Posterior cingulate gyrus (tissue), 11 donors: ENCODE data around the gene SGCB.
"Not testable (repeated sequence)": the region's sequence is repeated elsewhere in the genome, so short reads cannot be mapped to it uniquely, and the experiment has no call there.

ENCODE experiments used
- DNase-seq, 10 donors: peaks; one replicate each; pipeline versions ENCODE4 v3.0.0 to v3.0.0-alpha.2; 2020 to 2021; ENCODE audit warnings: mixed read lengths in 3 of 10
- intact Hi-C: fragments of 100-400 bp; cut with DNase I; formaldehyde crosslinking; loops from one replicate; pipeline ENCODE4 v1.15.1; 2023

Gene SGCB

DNA sequence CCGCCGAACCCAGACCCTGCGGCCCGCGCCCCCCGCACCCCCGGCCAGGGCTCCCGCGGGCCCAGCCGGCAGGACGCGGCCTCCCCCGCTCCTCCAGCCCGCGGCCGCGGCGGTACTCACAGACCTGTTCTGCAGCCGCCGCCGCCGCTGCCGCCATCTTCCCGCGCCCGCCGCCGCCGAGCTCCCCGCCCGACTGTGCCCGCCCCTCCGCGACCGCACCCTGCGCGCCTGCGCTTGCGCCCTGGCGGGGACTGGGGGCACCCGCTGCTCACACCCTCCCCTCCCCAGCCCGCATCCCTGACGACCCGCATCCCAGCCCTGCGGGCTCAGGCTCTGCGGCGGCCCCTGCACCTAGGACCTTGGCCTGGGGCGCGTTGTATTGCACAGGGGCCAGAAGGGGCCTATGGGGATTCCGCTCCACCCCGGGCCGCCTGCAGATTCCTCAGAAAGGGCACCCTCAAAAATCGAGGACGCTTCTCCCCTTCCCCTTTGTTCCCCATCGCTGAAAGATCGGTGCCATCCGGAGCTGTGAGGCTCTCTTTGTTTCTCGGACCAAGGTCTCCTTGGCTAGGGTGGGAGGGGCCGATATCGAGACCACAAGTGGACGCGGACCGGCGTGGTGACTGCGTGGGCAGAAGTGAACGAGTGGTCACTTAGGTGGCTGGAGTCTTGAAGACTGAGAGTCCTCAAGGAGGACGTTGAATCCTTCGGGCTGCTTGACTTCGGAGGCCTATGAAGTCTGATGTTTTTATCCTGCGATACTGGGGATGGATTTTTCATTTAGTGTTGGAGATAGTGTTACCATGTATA lies at the start of gene SGCB:
Gene SGCB (minus strand): TSS at position 197 of the 810 bp plus-strand sequence. CDS start 40 bp downstream, at position 157.
- intact Hi-C loops = loop anchor here (5.0 kb wide), 1 partner anchor 196 kb away; the partner anchor contains the start of gene DCUN1D4
- DNase-seq = peak; percentile 71 to 98 (median 84)

GRCh38 chr4:52086425-52086824 lies 48.3 kb upstream of the SGCB start:
- intact Hi-C loops, DNase-seq: not testable (repeated sequence)

GRCh38 chr4:52081216-52081615 lies 43.1 kb upstream of the SGCB start:
- intact Hi-C loops = no loop called here

DNA sequence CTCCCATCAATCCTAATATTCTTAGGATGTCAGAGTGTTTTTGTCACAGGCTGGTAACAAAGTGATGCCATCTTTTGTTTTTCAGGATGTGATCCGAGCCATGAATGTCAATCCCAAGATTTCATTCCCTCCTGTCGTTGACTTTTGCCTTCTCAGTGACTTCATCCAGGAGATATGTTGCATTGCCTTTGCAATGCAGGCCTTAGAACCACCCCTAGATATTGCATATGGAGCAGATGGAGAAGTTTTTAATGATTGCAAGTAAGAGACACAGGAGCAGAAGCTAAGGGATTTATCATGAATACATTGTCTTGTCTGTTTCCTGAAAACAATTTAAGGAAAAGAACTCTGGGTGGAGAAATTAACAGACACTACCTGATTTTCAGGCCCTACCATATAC lies 41.6 kb upstream of the SGCB start:
- no peak for DNase-seq
- intact Hi-C loops = no loop called here

More at GRCh38 chr4:52081216-52081615, 43.1 kb upstream of the SGCB start:
- DNase-seq = no peak

DNA sequence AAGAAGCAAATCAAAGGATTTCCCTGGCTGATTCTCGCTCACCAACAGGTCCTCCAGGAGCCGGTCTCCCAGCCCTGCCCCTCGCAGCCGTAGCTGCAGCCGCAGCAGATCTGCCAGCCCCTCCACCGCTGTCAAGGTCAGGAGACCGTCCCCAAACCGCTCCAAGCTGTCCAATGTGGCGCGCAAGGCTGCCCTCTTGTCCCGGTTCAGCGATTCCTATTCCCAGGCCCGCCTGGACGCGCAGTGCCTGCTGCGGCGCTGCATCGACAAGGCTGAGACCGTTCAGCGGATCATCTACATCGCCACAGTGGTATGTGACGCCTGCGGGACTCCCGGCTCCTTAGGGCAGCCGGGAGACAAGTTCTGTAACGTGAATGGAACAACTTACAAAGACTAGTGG lies 38.6 kb upstream of the SGCB start:
- intact Hi-C loops = no loop called here
- peak in 9 of 10 donors; percentile 10 to 89 (median 30) for DNase-seq

DNA sequence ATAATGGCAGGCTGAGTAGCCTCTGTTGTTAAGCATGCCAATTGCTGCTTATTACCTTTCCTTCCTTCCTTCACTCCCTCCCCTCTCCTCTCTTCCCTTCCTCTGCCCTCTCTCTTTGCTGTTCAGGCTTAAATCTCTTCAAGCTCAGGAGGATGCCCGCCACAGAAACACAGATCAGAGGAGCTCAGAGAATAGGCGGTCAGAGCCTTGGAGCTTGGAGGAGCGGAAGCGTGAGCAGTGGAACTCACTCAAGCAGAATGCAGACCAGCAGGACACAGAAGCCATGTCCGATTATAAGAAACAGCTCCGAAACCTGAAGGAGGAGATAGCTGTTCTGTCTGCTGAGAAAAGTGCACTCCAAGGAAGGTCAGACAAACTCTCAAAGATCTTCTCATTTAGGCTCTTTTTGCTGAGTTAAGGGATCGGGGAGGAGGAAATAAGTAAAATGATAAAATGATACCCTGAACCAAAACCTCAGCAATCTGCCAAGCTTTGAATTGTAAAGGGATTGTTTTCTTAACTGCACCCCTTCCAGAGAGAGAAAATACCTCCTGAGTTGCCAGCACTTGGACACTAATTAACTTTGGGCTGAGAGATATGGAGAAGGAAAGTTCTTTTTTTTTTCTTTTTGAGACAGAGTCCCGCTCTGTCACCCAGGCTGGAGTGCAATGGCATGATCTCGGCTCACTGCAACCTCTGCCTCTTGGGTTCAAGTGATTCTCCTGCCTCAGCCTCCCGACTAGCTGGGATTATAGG lies 33.9 kb upstream of the SGCB start:
- intact Hi-C loops = no loop called here
- DNase-seq = no peak

DNA sequence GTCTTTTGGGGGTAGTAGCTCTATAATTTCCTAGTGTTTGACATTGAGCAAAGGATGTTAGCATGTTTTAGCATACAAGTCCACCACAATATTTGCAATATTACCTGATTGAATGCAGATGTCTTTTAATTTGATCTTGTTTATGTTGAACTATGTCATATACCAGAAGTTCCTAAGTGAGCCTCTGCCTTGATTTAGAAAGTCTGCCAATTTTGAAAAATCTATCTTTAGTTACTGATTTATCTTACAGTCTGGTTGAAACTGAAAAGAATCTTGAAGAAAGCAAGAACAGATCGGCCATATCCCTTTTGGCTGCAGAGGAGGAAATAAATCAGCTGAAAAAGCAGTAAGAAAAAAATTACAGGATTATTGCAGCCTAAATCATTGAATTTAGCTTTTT lies 31.5 kb upstream of the SGCB start:
- no peak for DNase-seq
- intact Hi-C loops = no loop called here

DNA sequence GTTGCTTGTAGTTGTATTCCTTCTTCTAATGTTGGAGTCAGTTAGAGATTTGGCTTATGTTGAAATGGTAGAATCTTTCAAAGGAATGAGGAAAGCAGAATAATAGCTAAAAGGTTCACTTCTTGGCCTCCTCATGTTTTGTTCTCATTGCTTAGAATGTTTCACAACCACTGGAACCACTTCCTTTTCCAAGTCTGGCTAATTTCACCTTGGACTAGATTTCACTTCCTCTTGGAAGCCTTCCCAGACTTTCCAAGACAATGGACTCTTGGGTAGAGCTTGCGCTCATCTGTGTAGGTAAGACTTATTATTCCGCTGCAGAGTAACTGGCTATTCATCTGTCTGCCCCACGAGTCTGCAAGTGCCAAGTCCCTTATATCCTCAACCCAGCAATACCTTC lies 21.3 kb upstream of the SGCB start:
- intact Hi-C loops = no loop called here
- DNase-seq = no peak

DNA sequence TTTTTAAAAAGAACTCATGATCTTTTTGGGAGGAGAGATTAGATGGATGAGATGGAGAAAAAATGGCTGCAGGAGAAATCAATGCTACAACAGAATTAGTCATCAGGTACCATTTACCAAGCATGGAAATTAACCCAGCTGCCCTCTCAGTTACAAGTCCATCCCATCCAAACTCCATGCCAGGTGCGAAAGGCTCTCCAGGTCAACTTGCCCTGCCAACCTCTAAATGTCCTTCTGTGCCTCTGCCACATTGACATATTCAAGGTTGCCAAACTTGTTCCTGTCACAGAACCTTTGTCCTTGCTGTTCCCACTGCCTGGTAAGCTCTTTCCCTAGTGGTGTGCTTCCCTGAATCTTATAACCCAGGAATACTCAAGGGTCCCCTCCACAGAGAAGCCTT lies 20.2 kb upstream of the SGCB start:
- DNase-seq = no peak
- intact Hi-C loops = no loop called here

DNA sequence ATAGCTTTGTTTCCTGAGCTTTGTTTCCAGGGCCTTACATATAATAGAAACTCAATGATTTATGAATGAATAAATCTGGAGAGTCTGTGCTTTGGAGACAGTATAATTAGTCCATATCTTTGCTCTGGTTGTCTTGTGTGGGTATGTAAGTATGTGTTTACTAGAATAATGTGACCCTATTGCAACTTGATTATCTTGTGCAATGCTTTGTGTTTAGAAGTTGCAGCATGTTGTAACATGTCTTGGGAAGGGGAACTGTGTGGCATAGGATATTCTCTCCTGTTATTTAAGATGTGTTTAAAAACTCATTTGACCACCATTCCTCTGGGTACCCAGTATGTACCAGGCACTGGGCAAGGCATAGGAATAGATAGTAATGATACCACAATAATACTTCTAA lies 19.1 kb upstream of the SGCB start:
- no peak for DNase-seq
- intact Hi-C loops = no loop called here

- DNase-seq = no peak
- intact Hi-C loops = no loop called here
Measured at GRCh38 chr4:52054254-52054653, 16.2 kb upstream of the SGCB start.

- intact Hi-C loops = no loop called here
- no peak for DNase-seq
Measured at GRCh38 chr4:52052475-52052780, 14.3 kb upstream of the SGCB start.

GRCh38 chr4:52051615-52052474 lies 13.7 kb upstream of the SGCB start:
- peak; percentile 14 to 91 (median 46) for DNase-seq
- intact Hi-C loops = no loop called here

GRCh38 chr4:52051213-52051614 lies 13.1 kb upstream of the SGCB start, which contains the start of gene SPATA18:
TSS of gene SPATA18 (plus strand) at chr4:52051304. CDS start at chr4:52051705, 401 bp downstream.
- intact Hi-C loops = no loop called here
- DNase-seq = peak in 3 of 10 donors; percentile 61 to 65 (median 63)

DNA sequence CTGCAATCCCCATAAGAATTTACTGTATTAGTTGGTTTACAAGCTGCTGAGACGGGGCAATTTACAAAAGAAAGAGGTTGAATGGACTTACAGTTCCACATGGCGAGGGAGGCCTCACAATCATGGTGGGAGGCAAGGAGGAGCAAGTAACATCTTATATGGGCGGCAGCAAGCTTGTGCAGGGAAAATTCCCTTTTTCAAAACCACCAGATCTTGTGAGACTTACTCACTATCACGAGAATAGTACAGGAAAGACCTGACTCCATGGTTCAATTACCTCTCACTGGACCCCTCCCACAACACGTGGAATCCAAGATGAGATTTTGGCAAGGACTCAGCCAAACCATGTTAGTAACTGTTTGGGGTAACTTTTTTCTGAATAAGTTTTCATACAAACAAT lies 11.2 kb upstream of the SGCB start:
- intact Hi-C loops = no loop called here
- DNase-seq = no peak

DNA sequence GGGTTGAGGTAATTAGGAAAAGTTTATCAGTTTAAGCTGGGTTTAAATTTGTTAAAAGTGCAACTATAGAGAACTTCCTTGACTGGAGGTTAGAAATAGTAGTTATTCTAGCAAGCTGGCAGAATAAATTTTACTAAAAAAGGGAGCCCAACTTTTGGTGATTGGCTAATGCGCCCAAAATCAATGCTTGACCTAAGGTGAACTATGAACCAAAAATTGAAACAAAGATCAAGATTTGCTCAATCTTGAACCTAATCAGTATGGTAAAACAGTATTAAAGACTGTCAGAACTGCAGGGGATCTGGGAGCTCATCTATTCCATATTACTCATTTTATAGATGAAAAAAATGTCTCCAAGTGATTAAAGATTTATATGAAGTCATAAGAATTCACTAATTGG lies 6.9 kb upstream of the SGCB start:
- no peak for DNase-seq
- intact Hi-C loops = no loop called here

DNA sequence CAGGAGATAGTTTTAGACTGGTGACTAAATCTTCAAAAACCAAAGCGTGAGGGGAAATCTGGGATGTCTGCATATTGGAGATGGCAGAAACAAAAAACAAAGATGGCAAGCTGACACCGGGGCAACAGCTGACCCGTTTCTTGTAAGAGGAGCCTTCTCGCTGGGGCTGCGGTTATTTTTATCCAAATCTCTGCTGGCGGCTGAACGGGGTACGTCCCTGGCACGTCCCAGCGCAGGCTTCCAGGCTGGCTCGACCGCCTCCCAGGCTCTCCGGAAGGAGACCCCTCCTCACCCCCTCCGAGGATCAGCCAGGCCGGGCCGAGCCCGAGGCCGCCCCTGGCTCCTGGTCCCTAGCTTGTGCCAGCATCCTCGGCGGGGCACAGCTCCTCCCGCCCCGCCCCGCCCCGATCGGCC lies 403 bp downstream of the SGCB start:
- peak in 9 of 10 donors; percentile 14 to 92 (median 46) for DNase-seq
- intact Hi-C loops = loop anchor here (5.0 kb wide), 1 partner anchor 195 kb away; the partner anchor contains the start of gene DCUN1D4

GRCh38 chr4:52036886-52037530 lies 1.1 kb downstream of the SGCB start:
- intact Hi-C loops = loop anchor here (5.0 kb wide), 1 partner anchor 195 kb away; the partner anchor contains the start of gene DCUN1D4
- no peak for DNase-seq

DNA sequence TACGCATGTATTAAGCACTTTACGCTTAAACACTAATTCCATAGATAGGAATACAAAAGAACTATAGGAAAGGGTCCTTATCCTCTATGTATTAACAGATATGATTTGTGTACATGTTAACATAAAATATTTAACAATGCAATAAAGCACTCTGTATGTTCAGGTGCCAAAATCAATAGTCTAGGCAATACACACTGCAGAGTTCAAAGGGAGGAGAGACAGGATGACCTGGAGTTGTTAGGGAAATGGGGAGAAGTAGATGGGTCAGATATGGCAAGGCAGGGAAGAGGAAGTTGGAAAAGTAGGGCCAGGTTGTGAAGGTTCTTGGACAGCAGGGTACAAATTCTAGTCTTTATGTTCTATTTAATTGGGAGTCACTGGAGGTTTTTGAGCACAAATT lies 2.9 kb downstream of the SGCB start:
- intact Hi-C loops = loop anchor here (5.0 kb wide), 1 partner anchor 193 kb away; the partner anchor contains the start of gene DCUN1D4
- DNase-seq = no peak

DNA sequence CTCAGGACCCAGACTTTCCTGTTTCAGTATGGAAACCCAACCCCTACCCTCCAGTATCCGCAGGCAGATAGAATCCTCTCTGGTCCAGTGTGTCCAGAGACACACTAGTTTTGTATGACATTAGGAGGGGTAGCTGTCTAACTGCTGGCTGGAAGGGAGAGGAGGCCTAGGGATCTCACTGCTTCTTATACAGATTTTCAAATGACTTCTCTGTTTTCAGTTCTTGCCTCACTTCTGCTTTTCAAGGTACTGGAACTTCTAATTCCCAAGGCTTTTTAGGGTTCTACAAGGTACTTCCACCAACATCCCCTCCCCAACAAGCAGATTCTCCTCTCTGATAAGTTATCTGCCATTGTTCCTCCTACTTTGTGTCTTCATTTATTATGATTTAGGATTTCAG lies 6.1 kb downstream of the SGCB start:
- no peak for DNase-seq
- intact Hi-C loops = no loop called here
